GM04503 (cell line): ENCODE measurements around the gene APBB2.
A peak's percentile ranks its signal among the peaks of the same experiment; 100 is the strongest.

Source experiments
- DNase-seq: peaks from one replicate; pipeline ENCODE4 v3.0.0-alpha.2; 2012; ENCODE audit warnings: low read depth

APBB2 gene

GRCh38 chr4:41189076-41189475 is 25.3 kb downstream of the APBB2 start:
- DNase-seq = no peak

GRCh38 chr4:41185614-41186592 is 28.4 kb downstream of the APBB2 start:
- no peak for DNase-seq

DNA sequence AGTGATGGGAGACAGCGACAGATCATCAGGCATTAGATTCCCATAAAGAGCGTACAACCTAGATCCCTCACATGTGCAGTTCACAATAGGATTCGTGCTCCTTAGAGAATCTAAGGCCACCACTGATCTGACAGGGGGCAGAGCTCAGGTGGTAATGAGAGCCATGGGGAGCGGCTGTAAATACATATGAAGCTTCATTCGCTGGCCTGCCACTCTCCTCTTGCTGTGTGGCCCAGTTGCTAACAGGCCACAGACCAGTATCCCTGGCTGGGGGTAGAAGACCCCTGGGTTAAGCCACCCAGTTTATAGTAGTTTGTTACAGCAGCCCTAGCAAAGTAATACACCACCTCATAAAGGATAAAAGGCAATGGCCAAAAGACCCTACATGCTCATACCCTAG is 30.3 kb downstream of the APBB2 start:
- no peak for DNase-seq

- DNase-seq = no peak
Measured at GRCh38 chr4:41183021-41183553, 31.3 kb downstream of the APBB2 start.

GRCh38 chr4:41181037-41181436 is 33.3 kb downstream of the APBB2 start:
- DNase-seq = no peak

DNA sequence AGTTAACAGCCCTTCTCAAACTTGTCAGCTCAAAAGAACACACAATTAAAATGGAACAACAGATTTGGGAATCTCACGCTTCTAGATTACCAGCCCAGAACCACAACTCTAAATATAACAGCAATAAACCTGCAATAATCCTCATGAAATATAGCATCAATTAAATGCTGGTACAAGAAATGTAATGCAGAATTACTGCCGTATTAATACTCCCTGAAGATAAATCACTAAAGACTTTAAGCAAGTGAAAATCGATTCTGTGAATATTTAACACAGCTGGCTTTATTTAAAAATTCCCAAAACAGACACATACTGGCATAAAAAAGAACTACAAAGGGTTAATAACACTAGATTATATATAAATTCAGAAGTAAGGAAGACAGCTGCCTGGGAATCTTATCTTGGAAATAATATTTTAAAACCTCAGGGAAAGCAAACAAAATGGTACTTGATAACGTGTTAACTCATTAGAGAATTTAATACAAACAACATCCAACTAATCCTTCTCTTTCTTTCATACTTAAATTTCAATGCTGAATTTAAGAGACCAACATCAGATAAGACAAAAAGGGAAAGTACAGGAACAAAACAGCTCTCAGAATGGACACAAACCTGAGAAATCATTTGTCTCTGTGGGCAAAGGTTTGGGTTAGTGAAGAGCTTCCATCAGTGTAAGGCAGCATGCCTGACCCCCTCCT is 34.7 kb downstream of the APBB2 start:
- no peak for DNase-seq

DNA sequence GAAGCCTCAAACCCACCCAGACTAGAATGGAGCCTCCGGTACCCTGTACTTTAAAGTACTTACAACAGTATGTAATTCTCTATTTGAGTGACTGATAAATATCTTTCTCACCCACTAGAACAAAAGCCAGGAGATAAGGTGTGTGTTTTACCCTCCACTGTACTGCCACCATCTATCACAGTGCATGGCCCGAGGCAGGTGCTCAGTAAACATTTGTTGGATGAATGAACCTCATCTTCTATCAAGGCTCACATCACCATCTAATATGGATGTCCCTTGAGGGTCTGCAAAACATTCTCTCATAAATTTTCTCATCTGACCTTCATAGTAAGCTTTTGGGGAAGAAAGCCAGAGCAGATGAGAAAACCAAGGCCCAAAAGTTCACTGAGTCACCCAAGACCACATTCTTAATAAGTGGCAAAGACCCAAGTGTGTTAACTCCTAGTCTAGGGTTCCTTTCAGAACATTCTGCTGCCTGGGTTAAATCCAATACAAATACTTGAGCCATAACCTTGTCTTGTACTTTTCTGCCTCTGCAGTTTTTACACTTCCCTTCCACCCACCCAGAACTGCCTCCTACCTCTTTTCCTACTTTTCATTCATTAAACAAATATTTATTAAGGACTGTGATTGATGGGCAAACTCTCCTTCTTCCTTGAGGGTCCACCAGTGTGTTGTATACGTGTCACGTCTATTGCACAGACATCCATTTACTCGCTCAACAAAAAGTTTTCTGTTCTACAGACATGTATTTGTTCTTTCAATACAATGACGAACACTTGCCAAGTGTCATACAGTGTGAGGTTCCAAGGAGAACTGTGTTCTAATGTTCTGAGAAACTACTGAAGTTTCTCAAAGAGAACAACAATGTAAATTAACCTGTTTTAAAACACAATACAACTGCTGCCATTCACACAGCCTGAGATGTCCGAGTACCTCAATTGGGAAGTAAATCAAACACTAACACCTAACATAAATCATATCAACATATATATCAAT is 35.7 kb downstream of the APBB2 start:
- peak; percentile 77 for DNase-seq

- DNase-seq = peak; percentile 65
Measured at GRCh38 chr4:41177016-41177415, 37.3 kb downstream of the APBB2 start.

DNA sequence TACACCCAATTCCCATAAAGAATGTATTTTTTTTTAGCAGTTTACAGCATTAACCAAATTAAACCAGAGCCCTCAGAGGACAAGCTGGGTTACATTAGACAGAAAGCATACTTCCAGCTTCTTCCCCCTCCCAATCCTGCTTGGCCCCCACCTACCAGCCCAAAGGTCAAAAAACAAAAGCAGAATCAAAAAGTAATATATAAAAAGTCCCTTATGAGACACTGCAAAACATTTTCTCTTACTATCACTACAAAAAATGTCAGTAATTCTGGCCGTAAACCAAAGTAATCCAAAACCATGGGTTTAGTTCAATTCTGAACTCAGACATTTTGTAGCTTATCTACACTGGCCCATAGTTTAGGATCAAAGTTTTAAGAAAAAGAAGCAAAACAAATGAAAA is 38.0 kb downstream of the APBB2 start:
- DNase-seq = peak; percentile 41

DNA sequence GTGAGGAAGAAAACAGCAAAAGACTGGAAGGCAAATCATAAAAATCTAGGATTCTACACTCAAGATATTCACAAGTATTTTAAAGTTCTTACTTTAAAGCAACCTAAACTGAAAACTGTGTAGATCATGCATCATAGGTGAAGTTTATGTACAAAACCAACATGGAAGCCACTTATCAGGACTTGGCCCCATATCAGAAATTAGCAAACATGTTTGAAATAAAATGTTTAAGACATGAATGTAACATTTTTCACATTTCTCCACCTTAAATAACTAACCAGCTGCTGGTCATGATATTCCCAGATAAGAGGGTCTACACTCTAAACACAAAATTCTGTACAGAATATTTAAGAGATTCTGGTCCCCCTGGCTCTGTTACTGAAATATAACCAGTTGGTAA is 38.5 kb downstream of the APBB2 start:
- no peak for DNase-seq

DNA sequence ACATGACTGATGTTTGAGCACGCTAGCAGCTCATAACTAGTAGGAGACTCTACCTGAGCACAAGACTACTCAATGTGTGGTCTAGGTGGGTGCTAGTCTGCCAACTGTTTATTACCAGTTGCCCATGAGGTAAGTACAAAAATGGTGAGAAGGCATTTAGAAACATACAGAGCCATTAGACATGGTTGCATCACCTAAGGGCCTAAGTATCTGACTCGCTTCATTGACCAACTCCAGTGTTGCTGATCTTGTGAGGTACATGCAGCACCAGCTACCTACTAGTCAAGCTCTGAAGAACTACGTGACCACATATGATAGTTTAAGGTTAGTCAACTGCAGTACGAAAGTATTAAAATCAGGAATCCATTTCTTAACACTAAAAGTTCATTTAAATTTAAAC is 39.9 kb downstream of the APBB2 start:
- no peak for DNase-seq

GRCh38 chr4:41172786-41173185 is 41.6 kb downstream of the APBB2 start:
- no peak for DNase-seq

DNA sequence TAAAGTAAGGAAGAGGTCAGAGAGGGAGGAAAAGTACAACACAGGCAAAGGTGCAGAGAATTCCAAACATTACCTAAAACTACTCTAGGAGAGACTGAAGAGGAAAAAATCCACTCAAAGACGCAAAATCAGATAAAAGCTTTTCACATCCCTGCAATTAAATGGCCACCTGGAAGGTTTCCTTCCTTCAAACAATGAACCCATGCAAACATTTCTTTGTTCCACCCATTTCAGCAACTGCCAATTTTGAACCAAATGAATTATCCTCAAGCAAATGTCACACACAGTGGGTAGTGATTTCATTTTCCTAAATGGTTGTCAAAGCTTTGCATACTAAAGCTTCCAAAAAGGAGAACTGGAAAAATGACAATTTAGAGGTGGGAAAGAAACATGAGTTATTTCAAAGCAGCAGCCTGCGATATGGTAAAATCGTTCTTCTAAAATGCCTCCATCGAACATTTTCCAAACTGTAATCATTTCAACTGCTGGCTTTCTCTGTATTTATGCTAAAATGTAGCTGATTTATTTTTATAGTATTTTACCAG is 45.0 kb downstream of the APBB2 start:
- DNase-seq = no peak

GRCh38 chr4:41167191-41167590 is 47.2 kb downstream of the APBB2 start:
- no peak for DNase-seq

- no peak for DNase-seq
Measured at GRCh38 chr4:41164405-41164804, 49.9 kb downstream of the APBB2 start.

DNA sequence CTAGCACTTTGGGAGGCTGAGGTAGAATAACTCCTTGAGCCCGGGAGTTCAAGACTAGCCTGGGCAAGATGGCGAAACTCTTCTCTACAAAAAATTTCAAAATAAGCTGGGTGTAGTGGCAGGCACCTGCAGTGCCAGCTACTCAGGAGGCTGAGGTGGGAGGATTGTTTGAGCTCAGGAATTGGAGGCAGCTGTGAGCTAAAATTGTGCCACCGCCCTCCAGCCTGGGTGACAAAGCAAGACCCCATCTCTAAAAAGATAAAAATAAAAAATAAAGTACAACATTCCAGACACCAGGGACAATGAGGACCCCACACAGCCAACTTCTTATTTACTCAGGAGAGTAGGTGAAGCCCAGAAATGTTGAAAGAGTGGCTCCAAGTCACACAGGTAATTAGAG is 53.0 kb downstream of the APBB2 start:
- no peak for DNase-seq

DNA sequence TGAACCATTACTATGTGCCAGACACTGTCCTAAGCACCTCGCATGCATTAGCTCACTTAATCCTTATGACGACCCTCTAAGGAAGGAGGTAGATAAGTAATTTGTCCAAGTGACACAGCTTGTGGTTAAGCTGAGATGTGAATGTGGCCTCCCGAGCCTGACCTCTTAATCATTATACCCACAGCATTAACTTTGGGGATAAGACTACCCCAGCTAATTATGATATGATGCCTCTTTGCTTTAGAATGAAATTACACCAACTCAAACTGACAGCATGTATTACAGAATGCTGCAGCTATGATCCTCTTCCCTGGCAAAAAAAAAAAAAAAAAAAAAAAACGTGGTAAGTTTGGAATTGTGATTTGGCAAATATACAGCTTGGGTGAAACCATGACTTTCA is 53.5 kb downstream of the APBB2 start:
- DNase-seq = no peak

DNA sequence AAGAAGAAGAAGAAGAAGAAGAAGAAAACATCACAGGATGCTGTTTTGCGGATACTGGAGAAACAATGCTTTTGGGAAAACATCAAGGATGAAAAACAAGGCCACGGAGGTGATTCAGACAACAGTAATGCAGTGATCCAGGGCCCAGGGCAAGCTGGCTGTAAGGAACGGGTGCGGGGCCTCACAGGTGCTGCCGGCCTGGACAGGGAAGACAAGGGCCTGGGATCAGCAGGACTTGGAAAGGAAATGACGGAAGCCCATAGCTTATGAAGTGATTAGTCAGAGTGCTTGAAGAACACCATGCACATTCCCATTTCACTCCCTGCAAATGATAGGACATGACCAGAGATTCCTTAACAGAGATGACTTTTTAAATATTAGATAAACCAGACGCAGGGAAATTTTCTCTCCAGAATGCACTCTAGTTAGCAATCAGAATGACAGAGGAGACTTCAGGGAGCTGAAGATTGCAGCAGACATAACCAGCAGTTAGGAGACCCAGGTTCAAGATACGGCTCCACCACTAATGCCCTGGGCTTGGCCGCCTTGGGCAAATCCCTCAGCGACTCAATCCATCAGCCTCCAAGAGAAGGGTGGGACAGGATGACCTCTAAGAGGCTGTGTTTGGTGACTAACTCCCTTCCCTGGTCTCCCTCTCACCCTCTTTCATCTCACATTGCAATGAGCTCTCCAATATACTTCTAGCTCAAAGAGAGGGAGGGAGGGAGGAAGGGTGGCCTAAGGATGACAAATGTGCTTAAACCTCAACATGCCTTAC is 54.1 kb downstream of the APBB2 start:
- peak; percentile 51 for DNase-seq

GRCh38 chr4:41158756-41159155 is 55.6 kb downstream of the APBB2 start:
- no peak for DNase-seq

DNA sequence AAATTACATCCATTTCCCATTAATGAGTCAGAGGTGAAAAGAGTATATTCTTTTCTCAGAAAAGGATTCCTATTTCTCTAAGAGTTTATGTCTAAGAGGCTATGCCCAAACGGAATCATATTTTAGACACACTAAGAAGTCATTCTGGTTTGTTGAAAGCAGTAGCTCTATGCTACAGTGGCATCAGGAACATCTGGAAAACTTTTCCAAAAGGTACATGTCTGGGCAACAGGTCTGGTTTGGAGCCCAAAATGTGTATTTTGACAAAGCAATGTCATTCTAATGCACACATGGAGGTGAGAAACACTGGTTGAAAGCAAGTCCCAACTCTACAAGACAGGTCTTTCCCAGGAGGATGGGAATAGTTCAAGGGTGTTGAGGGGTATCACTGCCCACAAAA is 56.1 kb downstream of the APBB2 start:
- no peak for DNase-seq

DNA sequence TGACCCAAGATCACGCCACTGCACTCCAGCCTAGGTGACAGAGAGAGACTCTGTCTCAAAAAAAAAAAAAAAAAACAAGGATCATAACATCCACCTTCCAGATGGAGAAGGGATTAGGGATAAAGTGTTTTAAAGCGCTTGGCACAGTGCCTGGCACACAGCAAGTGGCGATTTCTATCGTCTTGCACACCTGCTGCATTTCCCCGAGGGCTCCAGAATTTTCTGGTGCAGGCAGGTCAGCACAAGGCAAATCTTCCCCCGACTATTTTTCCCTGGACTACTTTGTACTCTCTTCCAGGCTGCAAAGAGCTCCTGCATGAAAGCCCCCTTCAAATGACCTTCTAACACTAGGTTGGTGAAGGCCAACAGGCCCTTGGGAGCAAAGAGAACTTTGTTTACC is 57.3 kb downstream of the APBB2 start:
- DNase-seq = no peak
